HG03565 (cell line): Measurements from ENCODE around the gene FLNC.

Source experiments
- ATAC-seq: cut with Tn5 transposase; IDR thresholded peaks from one replicate; pipeline ENCODE4 v1.9.1; 2021; ENCODE audit warnings: mild to moderate bottlenecking, moderate library complexity; ENCODE audit not compliant: unreplicated experiment

Gene FLNC

GRCh38 chr7:128800567-128800966 is 29.6 kb upstream of the FLNC start:
- ATAC-seq, result no peak

GRCh38 chr7:128801003-128801402 is 29.2 kb upstream of the FLNC start:
- ATAC-seq, result no peak

GRCh38 chr7:128801667-128802418 is 28.4 kb upstream of the FLNC start:
- ATAC-seq, result no peak

GRCh38 chr7:128804484-128804883 is 25.7 kb upstream of the FLNC start:
- ATAC-seq, result no peak

GRCh38 chr7:128805225-128805624 is 25.0 kb upstream of the FLNC start:
- ATAC-seq, result no peak

- no peak for ATAC-seq
Measured at GRCh38 chr7:128807191-128807590, 23.0 kb upstream of the FLNC start.

GRCh38 chr7:128809363-128809762 is 20.8 kb upstream of the FLNC start:
- ATAC-seq, result no peak

- ATAC-seq, result no peak
Measured at GRCh38 chr7:128810473-128810872, 19.7 kb upstream of the FLNC start.

GRCh38 chr7:128810997-128811396 is 19.2 kb upstream of the FLNC start:
- no peak for ATAC-seq

- ATAC-seq, result no peak
Measured at GRCh38 chr7:128811631-128812430, 18.4 kb upstream of the FLNC start.

- no peak for ATAC-seq
Measured at GRCh38 chr7:128812514-128813168, 17.6 kb upstream of the FLNC start.

GRCh38 chr7:128814499-128814898 is 15.7 kb upstream of the FLNC start:
- ATAC-seq, result no peak

- ATAC-seq, result no peak
Measured at GRCh38 chr7:128815289-128815942, 14.8 kb upstream of the FLNC start.

- ATAC-seq, result no peak
Measured at GRCh38 chr7:128818694-128819093, 11.5 kb upstream of the FLNC start.

GRCh38 chr7:128821724-128822123 is 8.5 kb upstream of the FLNC start:
- ATAC-seq, result no peak

- ATAC-seq, result no peak
Measured at GRCh38 chr7:128826512-128826911, 3.7 kb upstream of the FLNC start.

GRCh38 chr7:128826916-128827247 is 3.3 kb upstream of the FLNC start:
- ATAC-seq, result no peak

GRCh38 chr7:128827248-128827958 is 2.8 kb upstream of the FLNC start:
- no peak for ATAC-seq

- no peak for ATAC-seq
Measured at GRCh38 chr7:128827971-128828711, 2.1 kb upstream of the FLNC start.
